Activated CD4-positive, alpha-beta memory T cell treated with anti-CD3 and anti-CD28 coated beads for 36 hours (primary cell): ENCODE results near the gene NSUN5. TPM values are rescaled to one million over a fixed set of nuclear protein-coding genes. Genes with fewer than 3 reads are reported as not detected.
"Not testable (repeated sequence)": the region's sequence is repeated elsewhere in the genome, so short reads cannot be mapped to it uniquely, and the experiment has no call there.

ENCODE experiments used
- CTCF ChIA-PET: fragments of 350-600 bp; sonication (Branson Sonifier 250); formaldehyde crosslinking; loops from one replicate; lab custom pipeline; 2021; ENCODE audit warnings: antibody characterized with exemption, inconsistent platforms; lab: Charles Lee
- POLR2A ChIA-PET: fragments of 350-600 bp; sonication (Branson Sonifier 250); formaldehyde crosslinking; loops from one replicate; lab custom pipeline; 2021; ENCODE audit warnings: antibody characterized with exemption; lab: Charles Lee
- DNase-seq: peaks from one replicate; pipeline ENCODE4 v3.0.0-alpha.2; 2020
- H3K27ac Mint-ChIP-seq: one replicate; pipeline ENCODE4 v1.8.0; 2021; ENCODE audit warnings: mixed read lengths
- H3K27me3 Mint-ChIP-seq: one replicate; pipeline ENCODE4 v1.8.0; 2021; ENCODE audit warnings: mixed read lengths
- H3K36me3 Mint-ChIP-seq: one replicate; pipeline ENCODE4 v1.8.0; 2021; ENCODE audit warnings: mixed read lengths
- H3K4me1 Mint-ChIP-seq: one replicate; pipeline ENCODE4 v1.8.0; 2021; ENCODE audit warnings: low read depth, mixed read lengths
- H3K4me3 Mint-ChIP-seq: one replicate; pipeline ENCODE4 v1.8.0; 2021; ENCODE audit warnings: mild to moderate bottlenecking, mixed read lengths
- H3K9me3 Mint-ChIP-seq: one replicate; pipeline ENCODE4 v1.8.0; 2021; ENCODE audit warnings: mixed read lengths
- intact Hi-C: fragments of 100-400 bp; cut with micrococcal nuclease; formaldehyde crosslinking; loops from one replicate; pipeline ENCODE4 v1.15.1; 2023
- total RNA-seq, 2 experiments: library from RNA; stranded (reverse); gene quantifications; one replicate each; pipeline ENCODE4 v1.2.3, GENCODE V29; 2021

NSUN5 gene
- total RNA-seq, 2 experiments from 2014 or later = 51.2 to 55.5 TPM

GRCh38 chr7:73323434-73324080 is 14.9 kb upstream of the NSUN5 start:
- H3K36me3 Mint-ChIP-seq, H3K9me3 Mint-ChIP-seq, H3K27me3 Mint-ChIP-seq, intact Hi-C loops, DNase-seq, H3K4me1 Mint-ChIP-seq, H3K27ac Mint-ChIP-seq: not testable (repeated sequence)
- ChIA-PET CTCF (interaction anchor here (0.8 to 2.1 kb wide), 6 partner anchors 9 to 128 kb away, joined by 3 to 22 read pairs (median 8); partner anchors contain the start of gene NSUN5), POLR2A (interaction anchor here (0.6 kb wide), 1 partner anchor 329 kb away, joined by 3 read pairs; no protein-coding TSS in a partner anchor)
- peak overlapping the region; percentile 17 for H3K4me3 Mint-ChIP-seq

DNA sequence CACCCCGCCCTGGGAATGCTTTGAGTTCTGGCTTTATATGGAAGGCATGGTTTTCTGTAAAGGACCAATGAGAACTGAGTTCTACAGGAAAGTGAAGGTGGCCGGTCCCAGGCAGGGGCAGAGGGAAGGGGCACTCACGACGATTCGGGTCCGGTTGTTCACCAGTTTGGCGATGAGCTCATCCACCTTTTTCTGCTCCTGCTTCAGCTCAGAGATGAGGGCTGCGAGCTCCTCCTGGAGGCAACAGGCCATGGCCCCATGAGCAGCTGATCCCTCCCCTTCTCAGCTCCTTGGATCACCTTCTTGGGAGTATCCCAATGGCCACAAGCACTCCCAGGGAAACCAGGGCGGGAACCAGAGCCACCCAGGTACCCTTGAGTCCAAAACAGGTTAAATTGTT is 11.4 kb upstream of the NSUN5 start:
- H3K4me3 Mint-ChIP-seq, CTCF ChIA-PET, H3K27ac Mint-ChIP-seq, DNase-seq, H3K36me3 Mint-ChIP-seq, H3K9me3 Mint-ChIP-seq, H3K4me1 Mint-ChIP-seq, intact Hi-C loops, H3K27me3 Mint-ChIP-seq, POLR2A ChIA-PET: not testable (repeated sequence)

GRCh38 chr7:73319541-73319940 is 10.9 kb upstream of the NSUN5 start:
- H3K9me3 Mint-ChIP-seq, intact Hi-C loops, CTCF ChIA-PET, H3K4me3 Mint-ChIP-seq, DNase-seq, H3K27ac Mint-ChIP-seq, H3K36me3 Mint-ChIP-seq, POLR2A ChIA-PET, H3K4me1 Mint-ChIP-seq, H3K27me3 Mint-ChIP-seq: not testable (repeated sequence)

DNA sequence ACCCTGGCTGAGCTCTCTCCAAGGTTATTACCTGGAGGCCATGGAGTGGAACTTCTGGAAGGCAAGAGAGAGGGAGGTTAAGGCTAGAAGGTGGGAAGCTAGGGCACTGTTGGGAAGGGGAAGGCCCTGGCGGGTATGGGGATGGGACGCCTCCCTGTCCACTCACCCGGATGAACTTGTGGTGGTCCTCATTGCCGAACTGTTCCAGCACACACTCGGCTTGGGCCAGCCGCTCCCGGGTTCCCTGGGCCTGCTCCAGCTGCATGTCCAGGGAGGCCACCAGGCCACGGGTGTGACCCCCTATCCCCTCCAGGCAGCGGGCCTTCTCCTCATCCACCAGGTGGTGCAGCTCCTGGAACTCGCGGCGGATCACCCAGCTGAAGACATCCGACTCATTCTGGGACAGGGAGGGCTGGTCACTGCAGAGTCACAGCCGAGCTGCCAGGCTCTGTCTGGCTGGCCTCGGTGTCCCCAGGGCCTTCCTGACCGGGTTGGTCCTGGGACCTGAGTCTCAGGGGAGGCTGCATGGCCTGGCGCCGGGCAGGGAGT is 10.1 kb upstream of the NSUN5 start:
- DNase-seq, CTCF ChIA-PET, H3K27me3 Mint-ChIP-seq, H3K4me1 Mint-ChIP-seq, H3K27ac Mint-ChIP-seq, intact Hi-C loops, H3K9me3 Mint-ChIP-seq, H3K4me3 Mint-ChIP-seq, H3K36me3 Mint-ChIP-seq, POLR2A ChIA-PET: not testable (repeated sequence)

GRCh38 chr7:73316521-73316920 is 7.9 kb upstream of the NSUN5 start:
- H3K4me1 Mint-ChIP-seq = no peaks in the 10 kb centered on the region
- POLR2A ChIA-PET = no interaction called here
- H3K9me3 Mint-ChIP-seq = no peaks in the 10 kb centered on the region
- CTCF ChIA-PET = no interaction called here
- DNase-seq = no peak
- no peak overlapping the region for H3K27ac Mint-ChIP-seq
- H3K27me3 Mint-ChIP-seq = no peaks in the 10 kb centered on the region
- H3K4me3 Mint-ChIP-seq = no peak overlapping the region
- H3K36me3 Mint-ChIP-seq = no peaks in the 10 kb centered on the region
- intact Hi-C loops = no loop called here

- Mint-ChIP-seq H3K27ac (no peak overlapping the region), H3K27me3 (no peaks in the 10 kb centered on the region), H3K4me3 (no peak overlapping the region), H3K9me3 (no peaks in the 10 kb centered on the region), H3K4me1 (peaks cover 1% of the 10 kb centered on the region), H3K36me3 (no peaks in the 10 kb centered on the region)
- ChIA-PET POLR2A (no interaction called here), CTCF (interaction anchor here (2.9 kb wide), 1 partner anchor 10 kb away, joined by 11 read pairs; no protein-coding TSS in a partner anchor)
- intact Hi-C loops = no loop called here
- no peak for DNase-seq
These were observed 5.6 kb upstream of the NSUN5 start for GRCh38 chr7:73314271-73314670.

DNA sequence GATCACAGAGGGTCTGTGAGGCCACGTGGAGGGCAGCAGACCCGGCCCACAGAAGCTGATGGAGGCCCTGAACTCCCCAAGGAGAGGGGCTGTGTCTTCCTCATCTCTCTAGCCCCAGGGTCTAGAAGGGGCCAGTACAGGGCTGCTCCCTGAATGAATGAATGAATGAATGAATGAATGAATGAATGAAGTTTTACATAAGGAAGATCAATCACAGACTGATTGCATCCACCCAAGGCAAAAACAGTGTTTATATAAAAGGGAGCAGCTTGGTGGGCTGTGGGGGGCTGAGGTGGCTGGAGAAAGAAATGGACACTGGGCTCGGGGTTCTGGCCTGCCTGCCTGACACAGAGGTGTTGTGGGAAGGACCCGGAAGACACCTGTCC is 4.9 kb upstream of the NSUN5 start:
- ChIA-PET CTCF (interaction anchor here (2.9 kb wide), 1 partner anchor 10 kb away, joined by 11 read pairs; no protein-coding TSS in a partner anchor), POLR2A (no interaction called here)
- Mint-ChIP-seq H3K4me3 (no peak overlapping the region), H3K27me3 (no peaks in the 10 kb centered on the region), H3K27ac (no peak overlapping the region), H3K9me3 (no peaks in the 10 kb centered on the region), H3K4me1 (peaks cover 5% of the 10 kb centered on the region), H3K36me3 (peaks cover 2% of the 10 kb centered on the region)
- no peak for DNase-seq
- intact Hi-C loops = no loop called here

GRCh38 chr7:73312831-73313520 is 4.3 kb upstream of the NSUN5 start:
- DNase-seq = no peak
- ChIA-PET POLR2A (no interaction called here), CTCF (interaction anchor here (2.9 kb wide), 1 partner anchor 11 kb away, joined by 11 read pairs; no protein-coding TSS in a partner anchor)
- peaks cover 5% of the 10 kb centered on the region for H3K36me3 Mint-ChIP-seq
- no peaks in the 10 kb centered on the region for H3K27me3 Mint-ChIP-seq
- no peak overlapping the region for H3K27ac Mint-ChIP-seq
- H3K9me3 Mint-ChIP-seq = no peaks in the 10 kb centered on the region
- H3K4me3 Mint-ChIP-seq = no peak overlapping the region
- intact Hi-C loops = no loop called here
- H3K4me1 Mint-ChIP-seq = peaks cover 7% of the 10 kb centered on the region

DNA sequence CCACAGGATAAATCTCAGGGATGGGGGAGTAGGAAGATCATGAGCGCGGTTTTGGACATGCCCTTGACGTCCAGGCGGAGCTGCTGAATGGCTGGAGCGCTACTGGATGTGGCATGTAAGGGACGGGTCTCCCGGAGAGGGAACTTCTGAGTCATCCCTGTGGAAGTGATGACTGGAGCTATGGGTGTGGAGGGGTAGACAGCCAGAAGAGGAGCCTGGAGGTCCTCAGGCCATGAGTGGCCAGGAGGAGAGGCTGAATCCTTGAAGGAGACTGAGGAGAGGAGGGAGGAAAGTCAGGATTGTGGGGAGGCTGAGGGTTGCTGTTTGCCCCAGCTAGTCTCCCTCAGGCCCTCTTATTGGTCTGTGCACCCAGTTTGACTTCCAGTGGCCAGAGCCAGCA is 2.8 kb upstream of the NSUN5 start:
- H3K27ac Mint-ChIP-seq, POLR2A ChIA-PET, DNase-seq, H3K4me3 Mint-ChIP-seq, H3K9me3 Mint-ChIP-seq, CTCF ChIA-PET, H3K27me3 Mint-ChIP-seq, intact Hi-C loops: not testable (repeated sequence)
- Mint-ChIP-seq H3K4me1 (peaks cover 21% of the 10 kb centered on the region), H3K36me3 (peaks cover 16% of the 10 kb centered on the region)

GRCh38 chr7:73308074-73308664 is 457 bp downstream of the NSUN5 start:
- intact Hi-C loops = no loop called here
- no peaks in the 10 kb centered on the region for H3K9me3 Mint-ChIP-seq
- peak overlapping the region; percentile 98 for H3K4me3 Mint-ChIP-seq
- no peak for DNase-seq
- H3K27me3 Mint-ChIP-seq = no peaks in the 10 kb centered on the region
- ChIA-PET CTCF (interaction anchor here (2.2 kb wide), 1 partner anchor 16 kb away, joined by 6 read pairs; no protein-coding TSS in a partner anchor), POLR2A (no interaction called here)
- H3K27ac Mint-ChIP-seq = peak overlapping the region; percentile 88
- H3K4me1 Mint-ChIP-seq = peaks cover 26% of the 10 kb centered on the region
- H3K36me3 Mint-ChIP-seq = peaks cover 30% of the 10 kb centered on the region

GRCh38 chr7:73307436-73307835 is 1.2 kb downstream of the NSUN5 start:
- peaks cover 33% of the 10 kb centered on the region for H3K36me3 Mint-ChIP-seq
- peak overlapping the region; percentile 98 for H3K4me3 Mint-ChIP-seq
- intact Hi-C loops = no loop called here

More at GRCh38 chr7:73307436-73307835, 1.2 kb downstream of the NSUN5 start:
- no peaks in the 10 kb centered on the region for H3K27me3 Mint-ChIP-seq
- H3K9me3 Mint-ChIP-seq = no peaks in the 10 kb centered on the region
- peaks cover 26% of the 10 kb centered on the region for H3K4me1 Mint-ChIP-seq
- H3K27ac Mint-ChIP-seq = peak overlapping the region; percentile 88
- DNase-seq = no peak
- POLR2A ChIA-PET = no interaction called here
- CTCF ChIA-PET = no interaction called here
